Measurements from ENCODE around the gene AXIN1. TPM values are rescaled to one million over a fixed set of nuclear protein-coding genes. Genes with fewer than 3 reads are reported as not detected.

Gene AXIN1
- total RNA-seq, 1 experiment from 2014 or later, result 42.0 TPM

DNA sequence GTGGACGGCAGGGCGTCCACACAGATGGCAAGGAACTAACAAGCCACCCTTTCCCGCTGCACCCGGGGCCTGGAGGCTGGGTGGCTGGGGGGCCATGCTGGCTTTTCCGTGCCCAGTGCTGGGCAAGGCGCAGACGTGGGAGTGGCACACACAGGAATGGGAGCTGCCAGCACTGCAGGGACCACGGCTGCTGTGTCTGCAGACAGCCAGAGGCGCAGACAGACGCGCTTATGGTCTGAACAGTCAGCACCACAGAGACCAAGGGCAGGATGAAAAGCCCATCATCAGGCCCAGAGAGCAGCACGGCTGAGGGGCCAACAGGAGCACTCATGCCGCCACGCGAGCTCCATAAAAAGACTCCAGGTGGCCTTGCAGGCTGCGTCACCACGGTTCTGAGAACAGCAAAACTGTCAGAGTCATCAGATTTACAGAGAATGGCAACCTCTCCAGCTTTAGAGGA lies 45.6 kb downstream of the AXIN1 start:
- ChIA-PET POLR2A (ENCODE audit: unreplicated experiment) (interaction anchor here (0.6 kb wide), 1 partner anchor 103 kb away, joined by 6 read pairs; no protein-coding TSS in a partner anchor), CTCF (no interaction called here)
- Histone ChIP-seq H3K27me3 (ENCODE audit: insufficient read depth, low read depth) (no peaks in the 10 kb centered on the region), H3K27ac (no peak overlapping the region), H2AFZ (no peak overlapping the region), H3K4me2 (no peak overlapping the region), H3F3A (ENCODE audit: insufficient read depth, low read depth) (no peaks in the 10 kb centered on the region), H3K79me2 (ENCODE audit: low read depth) (no peaks in the 10 kb centered on the region), H3K36me3 (ENCODE audit: low read depth) (no peaks in the 10 kb centered on the region), H3K4me3 (no peak overlapping the region), H3K9me2 (ENCODE audit: insufficient read depth) (no peaks in the 10 kb centered on the region), H4K20me1 (ENCODE audit: insufficient read depth) (no peaks in the 10 kb centered on the region; the same call in 1 of the 2 replicates), H3K9me3 (ENCODE audit: insufficient read depth, low read depth) (no peaks in the 10 kb centered on the region), H3K4me1 (replicated peaks; ENCODE audit: insufficient read depth) (no peaks in the 10 kb centered on the region)
- intact Hi-C loops (cut with micrococcal nuclease; ENCODE audit: unreplicated experiment), result no loop called here
- TF ChIP-seq EZH2 (IDR thresholded peaks at IDR 0.05; ENCODE audit: low read depth) (no peak), CTCF (conservative IDR thresholded peaks at IDR 0.05) (no peak)
- DNase-seq, result no peak
- BruUV-seq (replicated peaks), result no TSS peak

DNA sequence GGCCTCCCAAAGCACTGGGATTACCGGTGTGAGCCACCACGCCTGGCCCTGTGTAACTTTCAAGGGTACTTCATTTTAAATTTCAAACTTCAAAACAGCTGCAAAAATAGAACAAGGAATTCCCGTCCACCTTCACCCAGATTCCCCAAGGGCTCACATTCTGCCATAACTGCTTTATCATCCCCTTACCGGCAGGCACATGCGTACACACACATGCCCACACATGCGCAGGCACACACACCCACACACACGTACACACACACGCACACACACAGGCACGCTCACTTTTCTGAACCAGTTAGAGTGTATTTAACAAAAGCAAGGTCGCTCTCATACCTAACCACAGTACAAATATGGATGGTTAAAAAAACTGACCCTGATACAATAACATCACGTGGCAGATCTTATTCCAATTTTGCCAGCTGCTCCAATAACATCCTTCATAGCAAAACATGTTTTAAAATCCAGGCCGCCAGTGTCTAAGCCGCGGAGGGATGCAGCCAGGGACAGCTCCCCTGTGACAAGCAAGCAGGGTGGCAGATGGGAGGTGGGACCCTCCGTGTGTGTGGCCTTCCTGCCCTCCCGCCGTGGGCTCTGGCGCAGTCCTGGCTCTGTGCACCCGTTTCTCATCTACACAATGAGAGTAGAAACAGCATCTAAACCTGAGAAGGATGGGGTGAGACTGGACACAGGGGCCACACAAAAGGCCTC lies 46.5 kb downstream of the AXIN1 start:
- no peaks in the 10 kb centered on the region for H3K36me3 ChIP-seq (ENCODE audit: low read depth)
- H3K4me3 ChIP-seq, result no peak overlapping the region
- no peak overlapping the region for H3K4me2 ChIP-seq
- H3F3A ChIP-seq (ENCODE audit: insufficient read depth, low read depth), result no peaks in the 10 kb centered on the region
- H3K9me3 ChIP-seq (ENCODE audit: insufficient read depth, low read depth), result no peaks in the 10 kb centered on the region
- intact Hi-C loops (cut with micrococcal nuclease; ENCODE audit: unreplicated experiment), result no loop called here
- POLR2A ChIA-PET (ENCODE audit: unreplicated experiment), result no interaction called here
- no peak for DNase-seq
- no TSS peak for BruUV-seq (replicated peaks)
- TF ChIP-seq EZH2 (IDR thresholded peaks at IDR 0.05; ENCODE audit: low read depth) (no peak), CTCF (conservative IDR thresholded peaks at IDR 0.05) (no peak)
- no peak overlapping the region for H3K27ac ChIP-seq
- no peaks in the 10 kb centered on the region for H3K27me3 ChIP-seq (ENCODE audit: insufficient read depth, low read depth)
- no peaks in the 10 kb centered on the region for H3K4me1 ChIP-seq (replicated peaks; ENCODE audit: insufficient read depth)
- H3K79me2 ChIP-seq (ENCODE audit: low read depth), result no peaks in the 10 kb centered on the region
- H3K9me2 ChIP-seq (ENCODE audit: insufficient read depth), result no peaks in the 10 kb centered on the region
- CTCF ChIA-PET, result no interaction called here
- no peak overlapping the region for H2AFZ ChIP-seq
- H4K20me1 ChIP-seq (ENCODE audit: insufficient read depth), result no peaks in the 10 kb centered on the region; the same call in 1 of the 2 replicates

- TF ChIP-seq CTCF (conservative IDR thresholded peaks at IDR 0.05) (no peak), EZH2 (IDR thresholded peaks at IDR 0.05; ENCODE audit: low read depth) (no peak)
- no peak for DNase-seq
- Histone ChIP-seq H2AFZ (no peak overlapping the region), H3K27ac (no peak overlapping the region), H3F3A (ENCODE audit: insufficient read depth, low read depth) (no peaks in the 10 kb centered on the region), H3K79me2 (ENCODE audit: low read depth) (no peaks in the 10 kb centered on the region), H3K4me3 (no peak overlapping the region), H4K20me1 (ENCODE audit: insufficient read depth) (no peaks in the 10 kb centered on the region; the same call in 1 of the 2 replicates), H3K9me2 (ENCODE audit: insufficient read depth) (no peaks in the 10 kb centered on the region), H3K9me3 (ENCODE audit: insufficient read depth, low read depth) (no peaks in the 10 kb centered on the region), H3K27me3 (ENCODE audit: insufficient read depth, low read depth) (no peaks in the 10 kb centered on the region), H3K4me1 (replicated peaks; ENCODE audit: insufficient read depth) (no peaks in the 10 kb centered on the region), H3K36me3 (ENCODE audit: low read depth) (no peaks in the 10 kb centered on the region), H3K4me2 (no peak overlapping the region)
- ChIA-PET POLR2A (ENCODE audit: unreplicated experiment) (no interaction called here), CTCF (no interaction called here)
- BruUV-seq (replicated peaks), result no TSS peak
- intact Hi-C loops (cut with micrococcal nuclease; ENCODE audit: unreplicated experiment), result no loop called here
Measured at GRCh38 chr16:303760-304505, 48.6 kb downstream of the AXIN1 start.

Data from PC-9 (cell line).